ENCODE data around the gene AOPEP.

The AOPEP gene

GRCh38 chr9:94973451-94973941 is 247.0 kb downstream of the AOPEP start:
- Histone ChIP-seq H3K27me3 (no peaks in the 10 kb centered on the region), H3K9me3 (no peaks in the 10 kb centered on the region), H3K4me1 (peaks cover 21% of the 10 kb centered on the region), H3K36me3 (no peaks in the 10 kb centered on the region; the same call in 1 of the 2 replicates), H3K4me3 (ENCODE audit: low read depth, low read length) (no peak overlapping the region)
- DNase-seq: no peak
- TF ChIP-seq CTCF (IDR thresholded peaks at IDR 0.05; ENCODE audit: low read depth, low read length): no peak

- DNase-seq: no peak
- Histone ChIP-seq H3K4me3 (ENCODE audit: low read depth, low read length) (no peak overlapping the region), H3K36me3 (no peaks in the 10 kb centered on the region; the same call in 1 of the 2 replicates), H3K4me1 (peaks cover 21% of the 10 kb centered on the region), H3K9me3 (no peaks in the 10 kb centered on the region), H3K27me3 (no peaks in the 10 kb centered on the region)
- TF ChIP-seq CTCF (IDR thresholded peaks at IDR 0.05; ENCODE audit: low read depth, low read length): no peak
Observed at GRCh38 chr9:94974154-94974879, 247.8 kb downstream of the AOPEP start.

- Histone ChIP-seq H3K36me3 (peaks cover 3% of the 10 kb centered on the region; the same call in 1 of the 2 replicates), H3K27me3 (no peaks in the 10 kb centered on the region), H3K9me3 (no peaks in the 10 kb centered on the region), H3K4me1 (peaks cover 16% of the 10 kb centered on the region), H3K4me3 (ENCODE audit: low read depth, low read length) (no peak overlapping the region)
- TF ChIP-seq CTCF (IDR thresholded peaks at IDR 0.05; ENCODE audit: low read depth, low read length): no peak
- no peak for DNase-seq
Observed at GRCh38 chr9:94975480-94975879, 249.0 kb downstream of the AOPEP start.

- TF ChIP-seq CTCF (IDR thresholded peaks at IDR 0.05; ENCODE audit: low read depth, low read length): no peak
- Histone ChIP-seq H3K27me3 (no peaks in the 10 kb centered on the region), H3K4me1 (peaks cover 15% of the 10 kb centered on the region), H3K36me3 (peaks cover 5% of the 10 kb centered on the region; the same call in 1 of the 2 replicates), H3K9me3 (no peaks in the 10 kb centered on the region), H3K4me3 (ENCODE audit: low read depth, low read length) (no peak overlapping the region)
- DNase-seq: no peak
Observed at GRCh38 chr9:94976077-94976476, 249.6 kb downstream of the AOPEP start.

- no peak overlapping the region for H3K4me3 ChIP-seq (ENCODE audit: low read depth, low read length)
Observed at GRCh38 chr9:94977416-94977815, 250.9 kb downstream of the AOPEP start.

More at GRCh38 chr9:94977416-94977815, 250.9 kb downstream of the AOPEP start:
- Histone ChIP-seq H3K9me3 (no peaks in the 10 kb centered on the region), H3K4me1 (peaks cover 5% of the 10 kb centered on the region), H3K36me3 (peaks cover 5% of the 10 kb centered on the region; the same call in 1 of the 2 replicates), H3K27me3 (no peaks in the 10 kb centered on the region)
- no peak for DNase-seq
- TF ChIP-seq CTCF (IDR thresholded peaks at IDR 0.05; ENCODE audit: low read depth, low read length): no peak
